Lung (tissue), 12 donors: ENCODE data around the gene KLF2. TPM values are rescaled to one million over a fixed set of nuclear protein-coding genes. Genes with fewer than 3 reads are reported as not detected.
A peak's percentile ranks its signal among the peaks of the same experiment; 100 is the strongest.

Source experiments
- ATAC-seq: fragments of 200-7000 bp; cut with Tn5 transposase; one replicate; pipeline ENCODE4 v1.9.1; 2020; ENCODE audit warnings: moderate number of reproducible peaks; ENCODE audit not compliant: insufficient read depth, low FRiP score
- DNase-seq, 3 donors: peaks; one replicate each; pipeline ENCODE4 v3.0.0-alpha.2; 2013 to 2017
- H3K27ac ChIP-seq, 2 donors: one replicate each; pipeline ENCODE4 v1.5.1; 2013; ENCODE audit warnings: mild to moderate bottlenecking in 2 of 2, moderate library complexity in 2 of 2, control low read depth in 1 of 2, inconsistent platforms in 1 of 2, low read depth in 1 of 2, low read length in 1 of 2
- H3K27me3 ChIP-seq, 3 donors: one replicate each; pipeline ENCODE4 v1.5.1; 2013; ENCODE audit warnings: low read length in 2 of 3; ENCODE audit not compliant: control insufficient read depth in 3 of 3, insufficient read depth in 3 of 3
- H3K36me3 ChIP-seq, 4 donors: one replicate each; pipeline ENCODE4 v1.5.1; 2013; ENCODE audit warnings: low read length in 4 of 4, mild to moderate bottlenecking in 1 of 4, moderate library complexity in 1 of 4; ENCODE audit not compliant: control insufficient read depth in 4 of 4, insufficient read depth in 4 of 4
- H3K4me1 ChIP-seq, 5 donors: one replicate each; pipeline ENCODE4 v1.5.1; 2013; ENCODE audit warnings: low read length in 5 of 5, mild to moderate bottlenecking in 2 of 5, moderate library complexity in 1 of 5; ENCODE audit not compliant: control insufficient read depth in 5 of 5, insufficient read depth in 5 of 5
- H3K4me3 ChIP-seq: one replicate; pipeline ENCODE4 v1.5.1; 2013; ENCODE audit warnings: mild to moderate bottlenecking, control low read depth, moderate library complexity
- H3K9ac ChIP-seq, 2 donors: one replicate each; pipeline ENCODE4 v1.5.1; 2013; ENCODE audit warnings: low read length in 2 of 2, control low read depth in 1 of 2; ENCODE audit not compliant: insufficient read depth in 1 of 2
- H3K9me3 ChIP-seq, 4 donors: one replicate each; pipeline ENCODE4 v1.5.1; 2013; ENCODE audit warnings: low read length in 3 of 4, mild to moderate bottlenecking in 1 of 4, moderate library complexity in 1 of 4; ENCODE audit not compliant: control insufficient read depth in 4 of 4, insufficient read depth in 3 of 4
- CTCF ChIP-seq: IDR thresholded peaks from 2 replicates; pipeline ENCODE4 v1.5.1; 2012; ENCODE audit warnings: mild to moderate bottlenecking; ENCODE audit errors: control extremely low read depth, extremely low read depth
- WGBS, 2 donors: extraction: QIAGEN DNeasy Blood & Tissue Kit; methylation state at CpG; one replicate each; pipeline ENCODE4 v1.1.7; 2013; 5-methylcytosine and 5-hydroxymethylcytosine counted together
- polyA plus RNA-seq, 2 donors: library from polyadenylated mRNA; stranded (reverse); fragments of 200-250 nt; gene quantifications; one replicate each; pipeline ENCODE4 v1.2.1, GENCODE V29; 2013
- total RNA-seq, 2 donors: library from RNA; depleted of rRNA in 1 of 2; stranded (reverse); fragments of >200 nt in 1 of 2; gene quantifications; one replicate each; pipeline ENCODE4 v1.2.1, GENCODE V29; 2014 to 2021
- donor health status: control.
- donor health status: control.
- donor health status: Bipolar disorder and iron deficiency.
- donor health status: healthy.
- donor health status: DM: yes; HTN: yes; CAD: no.

KLF2 gene
- total and polyA plus RNA-seq, 4 donors: 7.7 to 121 (median 68.3) TPM

GRCh38 chr19:16327501-16327900 lies 2.9 kb downstream of the KLF2 start:
- Histone ChIP-seq H3K9ac (peak overlapping the region in 1 of 2 donors; percentile 43), H3K4me1 (peaks cover 0 to 29% (median 6%) of the 10 kb centered on the region in 5 donors), H3K27me3 (peaks cover 0 to 18% (median 0%) of the 10 kb centered on the region in 3 donors), H3K27ac (peak overlapping the region; percentile 76 to 98), H3K4me3 (peak overlapping the region; percentile 35), H3K9me3 (no peaks in the 10 kb centered on the region), H3K36me3 (peaks cover 0 to 12% (median 8%) of the 10 kb centered on the region in 4 donors)
- no peak for TF ChIP-seq CTCF
- ATAC-seq (no peak), DNase-seq (no peak)
- 17 to 30% methylated on average over 6 of the region's 6 CpGs for WGBS, 2 donors

- Histone ChIP-seq H3K9me3 (no peaks in the 10 kb centered on the region), H3K4me1 (peaks cover 0 to 29% (median 4%) of the 10 kb centered on the region in 5 donors), H3K4me3 (peak overlapping the region; percentile 52), H3K36me3 (peaks cover 0 to 12% (median 8%) of the 10 kb centered on the region in 4 donors), H3K9ac (peak overlapping the region in 1 of 2 donors; percentile 57), H3K27ac (peak overlapping the region; percentile 76 to 98), H3K27me3 (peaks cover 0 to 12% (median 0%) of the 10 kb centered on the region in 3 donors)
- DNase-seq (peak; percentile 86 to 95 (median 92)), ATAC-seq (peak; percentile 7)
- 8 to 17% methylated on average over 20 of the region's 20 CpGs for WGBS, 2 donors
- no peak for TF ChIP-seq CTCF
Measured at GRCh38 chr19:16327911-16328823, 3.5 kb downstream of the KLF2 start.

GRCh38 chr19:16328824-16329482 lies 4.3 kb downstream of the KLF2 start:
- no peak overlapping the region for H3K4me3 ChIP-seq
- no peak for ATAC-seq
- peak overlapping the region in 1 of 2 donors; percentile 57 for H3K9ac ChIP-seq
- 24 to 29% methylated on average over 11 of the region's 11 CpGs for WGBS, 2 donors
- peaks cover 0 to 7% (median 0%) of the 10 kb centered on the region in 3 donors for H3K27me3 ChIP-seq
- no peaks in the 10 kb centered on the region for H3K9me3 ChIP-seq
- H3K36me3 ChIP-seq: peaks cover 0 to 12% (median 8%) of the 10 kb centered on the region in 4 donors
- peak; percentile 43 to 60 (median 50) for DNase-seq
- no peak for TF ChIP-seq CTCF
- H3K27ac ChIP-seq: peak overlapping the region; percentile 76 to 98
- H3K4me1 ChIP-seq: peaks cover 0 to 29% (median 4%) of the 10 kb centered on the region in 5 donors
